GM23248 (cell line): ENCODE measurements around the gene IGFALS.

Experiments
- EZH2 ChIP-seq: fragments of 200-600 bp; sonication (generic); IDR thresholded peaks from 2 replicates; pipeline ENCODE4 v1.6.1; 2018; ENCODE audit warnings: antibody characterized with exemption, mild to moderate bottlenecking; ENCODE audit not compliant: insufficient read depth, poor library complexity, severe bottlenecking
- EZH2phosphoT487 ChIP-seq: fragments of 200-600 bp; sonication (generic); IDR thresholded peaks from 2 replicates; pipeline ENCODE4 v1.6.1; 2018; ENCODE audit warnings: antibody characterized with exemption, moderate library complexity, mild to moderate bottlenecking, low read depth; ENCODE audit not compliant: insufficient read depth

DNA sequence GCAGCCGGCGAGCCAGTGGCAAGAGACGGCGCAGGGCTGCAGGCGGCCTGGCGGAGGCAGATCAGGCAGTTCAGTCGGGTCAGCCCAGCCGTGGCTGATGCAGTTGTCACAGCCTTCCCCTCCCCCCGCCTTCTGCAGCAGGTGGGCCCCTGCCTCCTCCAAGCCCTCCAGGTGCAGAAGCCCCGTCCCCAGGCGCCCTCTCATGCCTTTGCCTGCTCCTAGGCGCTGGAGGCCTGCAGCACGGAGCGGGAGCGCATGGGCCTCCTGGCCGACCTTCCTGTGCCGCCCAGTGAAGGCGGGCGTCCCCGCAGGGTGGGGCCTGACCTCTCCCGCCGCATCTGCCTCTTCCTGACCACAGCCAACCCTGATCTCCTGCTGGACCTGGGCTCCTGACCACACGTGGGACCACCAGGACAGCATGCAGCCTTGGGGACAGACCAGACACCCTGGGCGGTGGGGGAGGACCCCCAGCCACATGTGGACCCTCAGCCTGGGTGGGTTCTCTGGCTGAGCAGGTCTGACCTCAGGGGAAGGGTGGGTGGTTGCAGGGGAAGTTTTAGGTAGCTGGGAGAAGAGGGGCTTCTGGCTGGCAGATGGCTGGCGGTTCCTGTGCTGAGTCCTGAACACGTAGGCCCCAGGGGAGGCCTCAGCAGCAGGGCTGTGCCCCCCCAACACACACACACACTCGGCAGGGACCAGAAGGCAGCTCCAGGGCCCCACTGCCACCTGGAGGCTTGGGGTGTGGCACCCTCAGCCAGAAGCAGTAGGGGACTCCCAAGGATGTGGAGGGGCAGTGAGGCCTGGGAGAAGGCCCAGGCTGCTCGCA is 17.4 kb downstream of the IGFALS start:
- no peak for TF ChIP-seq EZH2phosphoT487
- TF ChIP-seq EZH2, result no peak
